Activated CD4-positive, alpha-beta memory T cell treated with anti-CD3 and anti-CD28 coated beads for 36 hours (primary cell): ENCODE measurements around the gene TIMP1. TPM values are rescaled to one million over a fixed set of nuclear protein-coding genes. Genes with fewer than 3 reads are reported as not detected.

Source experiments
- CTCF ChIA-PET: fragments of 350-600 bp; sonication (Branson Sonifier 250); formaldehyde crosslinking; loops from one replicate; lab custom pipeline; 2021; ENCODE audit warnings: antibody characterized with exemption, inconsistent platforms; lab: Charles Lee
- POLR2A ChIA-PET: fragments of 350-600 bp; sonication (Branson Sonifier 250); formaldehyde crosslinking; loops from one replicate; lab custom pipeline; 2021; ENCODE audit warnings: antibody characterized with exemption; lab: Charles Lee
- DNase-seq: peaks from one replicate; pipeline ENCODE4 v3.0.0-alpha.2; 2020
- H3K27ac Mint-ChIP-seq: one replicate; pipeline ENCODE4 v1.8.0; 2021; ENCODE audit warnings: mixed read lengths
- H3K27me3 Mint-ChIP-seq: one replicate; pipeline ENCODE4 v1.8.0; 2021; ENCODE audit warnings: mixed read lengths
- H3K36me3 Mint-ChIP-seq: one replicate; pipeline ENCODE4 v1.8.0; 2021; ENCODE audit warnings: mixed read lengths
- H3K4me1 Mint-ChIP-seq: one replicate; pipeline ENCODE4 v1.8.0; 2021; ENCODE audit warnings: low read depth, mixed read lengths
- H3K4me3 Mint-ChIP-seq: one replicate; pipeline ENCODE4 v1.8.0; 2021; ENCODE audit warnings: mild to moderate bottlenecking, mixed read lengths
- H3K9me3 Mint-ChIP-seq: one replicate; pipeline ENCODE4 v1.8.0; 2021; ENCODE audit warnings: mixed read lengths
- intact Hi-C: fragments of 100-400 bp; cut with micrococcal nuclease; formaldehyde crosslinking; loops from one replicate; pipeline ENCODE4 v1.15.1; 2023
- total RNA-seq, 2 experiments: library from RNA; stranded (reverse); gene quantifications; one replicate each; pipeline ENCODE4 v1.2.3, GENCODE V29; 2021

The TIMP1 gene
- total RNA-seq, 2 experiments from 2014 or later, result 85.6 to 92.8 TPM

- no peak overlapping the region for H3K4me3 Mint-ChIP-seq
- ChIA-PET POLR2A (no interaction called here), CTCF (no interaction called here)
- DNase-seq, result no peak
- no peaks in the 10 kb centered on the region for H3K9me3 Mint-ChIP-seq
- H3K36me3 Mint-ChIP-seq, result no peaks in the 10 kb centered on the region
- peaks cover 1% of the 10 kb centered on the region for H3K27me3 Mint-ChIP-seq
- no peak overlapping the region for H3K27ac Mint-ChIP-seq
- intact Hi-C loops, result no loop called here
- H3K4me1 Mint-ChIP-seq, result peaks cover 3% of the 10 kb centered on the region
These were observed 30.8 kb downstream of the TIMP1 start for GRCh38 chrX:47613082-47613481.

GRCh38 chrX:47614618-47615017 is 32.4 kb downstream of the TIMP1 start:
- Mint-ChIP-seq H3K36me3 (no peaks in the 10 kb centered on the region), H3K27ac (no peak overlapping the region), H3K9me3 (no peaks in the 10 kb centered on the region), H3K4me3 (no peak overlapping the region), H3K27me3 (peaks cover 4% of the 10 kb centered on the region), H3K4me1 (no peaks in the 10 kb centered on the region)
- ChIA-PET CTCF (interaction anchor here (0.5 kb wide), 1 partner anchor 230 kb away, joined by 4 read pairs; no protein-coding TSS in a partner anchor), POLR2A (interaction anchor here (0.6 kb wide), 1 partner anchor 23 kb away, joined by 6 read pairs; no protein-coding TSS in a partner anchor)
- no peak for DNase-seq
- intact Hi-C loops, result no loop called here

- H3K9me3 Mint-ChIP-seq, result no peaks in the 10 kb centered on the region
- POLR2A ChIA-PET, result no interaction called here
These were observed 36.8 kb downstream of the TIMP1 start for GRCh38 chrX:47618923-47619485.

GRCh38 chrX:47619486-47620302 is 37.5 kb downstream of the TIMP1 start, which contains the start of gene SYN1:
Gene SYN1 (minus strand): TSS chrX:47619857. CDS start chrX:47619728, 129 bp downstream.
- intact Hi-C loops, result loop anchor here (5.0 kb wide), 1 partner anchor 37 kb away; the partner anchor contains the start of gene TIMP1

More at GRCh38 chrX:47618923-47619485, 36.8 kb downstream of the TIMP1 start:
- no peak for DNase-seq
- Mint-ChIP-seq H3K27ac (no peak overlapping the region), H3K4me1 (peaks cover 9% of the 10 kb centered on the region), H3K4me3 (peak overlapping the region; percentile 44), H3K36me3 (no peaks in the 10 kb centered on the region), H3K27me3 (peaks cover 5% of the 10 kb centered on the region)
- intact Hi-C loops, result no loop called here
- CTCF ChIA-PET, result interaction anchor here (0.6 kb wide), 1 partner anchor 67 kb away, joined by 3 read pairs; no protein-coding TSS in a partner anchor

GRCh38 chrX:47620303-47620685 is 38.1 kb downstream of the TIMP1 start:
- no peak for DNase-seq
- intact Hi-C loops, result loop anchor here (5.0 kb wide), 1 partner anchor 38 kb away; the partner anchor contains the start of gene TIMP1
- peaks cover 9% of the 10 kb centered on the region for H3K4me1 Mint-ChIP-seq
- no peak overlapping the region for H3K27ac Mint-ChIP-seq
- H3K4me3 Mint-ChIP-seq, result peak overlapping the region; percentile 57
- H3K27me3 Mint-ChIP-seq, result peaks cover 5% of the 10 kb centered on the region
- no peaks in the 10 kb centered on the region for H3K36me3 Mint-ChIP-seq
- POLR2A ChIA-PET, result no interaction called here
- CTCF ChIA-PET, result no interaction called here
- no peaks in the 10 kb centered on the region for H3K9me3 Mint-ChIP-seq

More at GRCh38 chrX:47619486-47620302, 37.5 kb downstream of the TIMP1 start, which contains the start of gene SYN1:
- Mint-ChIP-seq H3K4me1 (peaks cover 9% of the 10 kb centered on the region), H3K27ac (no peak within 1 kb of the TSS), H3K4me3 (peak within 1 kb of the TSS; percentile 57), H3K9me3 (no peaks in the 10 kb centered on the region), H3K36me3 (no peaks in the 10 kb centered on the region), H3K27me3 (peaks cover 5% of the 10 kb centered on the region)
- POLR2A ChIA-PET, result no interaction called here
- peak; percentile 85 for DNase-seq
- CTCF ChIA-PET, result no interaction called here

- H3K4me3 Mint-ChIP-seq, result no peak overlapping the region
- POLR2A ChIA-PET, result no interaction called here
- CTCF ChIA-PET, result no interaction called here
- H3K36me3 Mint-ChIP-seq, result no peaks in the 10 kb centered on the region
- peaks cover 9% of the 10 kb centered on the region for H3K4me1 Mint-ChIP-seq
- no peak overlapping the region for H3K27ac Mint-ChIP-seq
- no peaks in the 10 kb centered on the region for H3K9me3 Mint-ChIP-seq
- DNase-seq, result no peak
- intact Hi-C loops, result loop anchor here (5.0 kb wide), 1 partner anchor 40 kb away; the partner anchor contains the start of gene TIMP1
- peaks cover 5% of the 10 kb centered on the region for H3K27me3 Mint-ChIP-seq
These were observed 39.6 kb downstream of the TIMP1 start for GRCh38 chrX:47621851-47622250.

GRCh38 chrX:47623540-47624027 is 41.3 kb downstream of the TIMP1 start:
- H3K4me1 Mint-ChIP-seq, result peaks cover 15% of the 10 kb centered on the region
- H3K4me3 Mint-ChIP-seq, result peak overlapping the region; percentile 73
- no peaks in the 10 kb centered on the region for H3K36me3 Mint-ChIP-seq
- POLR2A ChIA-PET, result no interaction called here
- H3K27ac Mint-ChIP-seq, result peak overlapping the region; percentile 8
- intact Hi-C loops, result loop anchor here (5.0 kb wide), 1 partner anchor 41 kb away; the partner anchor contains the start of gene TIMP1
- CTCF ChIA-PET, result no interaction called here
- peak; percentile 49 for DNase-seq
- H3K9me3 Mint-ChIP-seq, result no peaks in the 10 kb centered on the region
- H3K27me3 Mint-ChIP-seq, result peaks cover 2% of the 10 kb centered on the region

GRCh38 chrX:47625365-47625764 is 43.1 kb downstream of the TIMP1 start:
- CTCF ChIA-PET, result interaction anchor here (1.2 kb wide), 1 partner anchor 56 kb away, joined by 3 read pairs; no protein-coding TSS in a partner anchor
- intact Hi-C loops, result loop anchor here (5.0 kb wide), 1 partner anchor 63 kb away; the partner anchor contains the start of gene ARAF

GRCh38 chrX:47628982-47629381 is 46.7 kb downstream of the TIMP1 start:
- POLR2A ChIA-PET, result no interaction called here
- Mint-ChIP-seq H3K27me3 (no peaks in the 10 kb centered on the region), H3K4me1 (peaks cover 19% of the 10 kb centered on the region), H3K4me3 (peak overlapping the region; percentile 41), H3K36me3 (no peaks in the 10 kb centered on the region), H3K9me3 (no peaks in the 10 kb centered on the region), H3K27ac (peak overlapping the region; percentile 79)
- CTCF ChIA-PET, result interaction anchor here (0.8 to 1.5 kb wide), 4 partner anchors 33 to 123 kb away, joined by 3 to 4 read pairs (median 4); no protein-coding TSS in a partner anchor
- peak; percentile 36 for DNase-seq
- intact Hi-C loops, result loop anchor here (5.0 kb wide), 1 partner anchor 67 kb away; the partner anchor contains the start of gene ARAF

More at GRCh38 chrX:47625365-47625764, 43.1 kb downstream of the TIMP1 start:
- Mint-ChIP-seq H3K36me3 (no peaks in the 10 kb centered on the region), H3K27ac (no peak overlapping the region), H3K27me3 (peaks cover 2% of the 10 kb centered on the region), H3K4me3 (no peak overlapping the region), H3K4me1 (peaks cover 28% of the 10 kb centered on the region), H3K9me3 (no peaks in the 10 kb centered on the region)
- POLR2A ChIA-PET, result no interaction called here
- no peak for DNase-seq

GRCh38 chrX:47629419-47630200 is 47.4 kb downstream of the TIMP1 start, which contains the start of gene CFP:
Gene CFP (minus strand): TSS chrX:47629930. CDS start chrX:47629844, 86 bp downstream.
- intact Hi-C loops, result loop anchor here (5.0 kb wide), 1 partner anchor 67 kb away; the partner anchor contains the start of gene ARAF

GRCh38 chrX:47631676-47632075 is 49.4 kb downstream of the TIMP1 start:
- Mint-ChIP-seq H3K27ac (no peak overlapping the region), H3K4me1 (peaks cover 19% of the 10 kb centered on the region), H3K4me3 (no peak overlapping the region), H3K36me3 (peaks cover 6% of the 10 kb centered on the region), H3K9me3 (no peaks in the 10 kb centered on the region), H3K27me3 (no peaks in the 10 kb centered on the region)
- DNase-seq, result no peak
- CTCF ChIA-PET, result interaction anchor here (1.2 kb wide), 1 partner anchor 13 kb away, joined by 3 read pairs; no protein-coding TSS in a partner anchor
- intact Hi-C loops, result no loop called here
- POLR2A ChIA-PET, result no interaction called here

More at GRCh38 chrX:47629419-47630200, 47.4 kb downstream of the TIMP1 start, which contains the start of gene CFP:
- Mint-ChIP-seq H3K4me1 (peaks cover 19% of the 10 kb centered on the region), H3K36me3 (no peaks in the 10 kb centered on the region), H3K27ac (peak within 1 kb of the TSS; percentile 83), H3K27me3 (no peaks in the 10 kb centered on the region), H3K4me3 (peak within 1 kb of the TSS; percentile 50), H3K9me3 (no peaks in the 10 kb centered on the region)
- ChIA-PET POLR2A (no interaction called here), CTCF (interaction anchor here (1.4 to 1.5 kb wide), 2 partner anchors 33 to 122 kb away, joined by 3 to 4 read pairs; no protein-coding TSS in a partner anchor)
- peak; percentile 23 for DNase-seq
